Measurements from ENCODE around the gene ABCE1.

DNA sequence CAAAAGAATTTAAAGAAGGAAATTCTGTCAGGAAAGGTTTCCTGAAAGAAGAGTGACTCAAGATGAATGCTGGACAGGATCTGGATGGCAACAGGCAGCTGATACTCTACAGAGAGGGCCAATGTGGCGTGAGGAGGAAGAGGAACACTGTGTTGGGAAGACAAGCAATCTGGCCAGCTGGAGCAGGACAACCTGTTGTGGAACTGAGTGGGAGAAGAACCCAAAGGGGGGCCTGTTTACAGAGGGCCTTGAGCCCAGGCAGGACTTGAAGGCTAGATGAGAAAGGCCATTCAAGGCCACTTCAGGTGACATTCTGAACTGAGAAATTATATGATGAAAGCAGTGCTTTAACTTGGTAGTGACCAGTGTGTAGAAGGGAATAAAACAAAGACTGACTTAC, 73.8 kb downstream of the ABCE1 start:
- TF ChIP-seq POLR2A (IDR thresholded peaks at IDR 0.05) (no peak), CTCF (IDR thresholded peaks at IDR 0.05) (no peak)
